ENCODE results near the gene LPP. TPM values are rescaled to one million over a fixed set of nuclear protein-coding genes. Genes with fewer than 3 reads are reported as not detected.

The LPP gene
- total RNA-seq, 4 donors from 2014 or later = 1,872 to 3,079 (median 2,300) TPM

DNA sequence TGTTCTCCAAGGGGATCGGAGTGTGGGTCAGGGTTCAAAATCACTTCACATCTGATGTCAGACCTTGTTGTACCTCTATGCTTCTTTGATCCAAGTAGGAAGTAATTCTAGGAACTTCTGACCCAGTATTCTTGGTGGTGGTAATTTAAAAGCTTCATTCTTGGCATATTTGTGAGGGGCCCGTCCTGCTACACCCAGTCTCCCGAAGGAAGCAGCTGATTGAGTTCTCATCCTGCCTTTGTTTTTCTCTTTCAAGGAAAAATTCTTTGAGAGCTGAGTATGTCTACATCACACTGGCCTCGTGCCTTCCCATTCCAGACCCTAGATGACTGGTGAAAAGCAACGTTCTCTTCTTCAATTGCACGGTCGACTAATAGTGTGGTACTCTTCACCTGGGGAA, 783.4 kb downstream of the LPP start:
- TF ChIP-seq EP300 (IDR thresholded peaks at IDR 0.05) = no peak
- no peak for TF ChIP-seq POLR2A (IDR thresholded peaks at IDR 0.05; ENCODE audit: low read depth)
- TF ChIP-seq, protein P1, sequence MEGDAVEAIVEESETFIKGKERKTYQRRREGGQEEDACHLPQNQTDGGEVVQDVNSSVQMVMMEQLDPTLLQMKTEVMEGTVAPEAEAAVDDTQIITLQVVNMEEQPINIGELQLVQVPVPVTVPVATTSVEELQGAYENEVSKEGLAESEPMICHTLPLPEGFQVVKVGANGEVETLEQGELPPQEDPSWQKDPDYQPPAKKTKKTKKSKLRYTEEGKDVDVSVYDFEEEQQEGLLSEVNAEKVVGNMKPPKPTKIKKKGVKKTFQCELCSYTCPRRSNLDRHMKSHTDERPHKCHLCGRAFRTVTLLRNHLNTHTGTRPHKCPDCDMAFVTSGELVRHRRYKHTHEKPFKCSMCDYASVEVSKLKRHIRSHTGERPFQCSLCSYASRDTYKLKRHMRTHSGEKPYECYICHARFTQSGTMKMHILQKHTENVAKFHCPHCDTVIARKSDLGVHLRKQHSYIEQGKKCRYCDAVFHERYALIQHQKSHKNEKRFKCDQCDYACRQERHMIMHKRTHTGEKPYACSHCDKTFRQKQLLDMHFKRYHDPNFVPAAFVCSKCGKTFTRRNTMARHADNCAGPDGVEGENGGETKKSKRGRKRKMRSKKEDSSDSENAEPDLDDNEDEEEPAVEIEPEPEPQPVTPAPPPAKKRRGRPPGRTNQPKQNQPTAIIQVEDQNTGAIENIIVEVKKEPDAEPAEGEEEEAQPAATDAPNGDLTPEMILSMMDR (IDR thresholded peaks at IDR 0.05) = no peak
- TF ChIP-seq POLR2AphosphoS5 (IDR thresholded peaks at IDR 0.05) = no peak
- intact Hi-C loops (cut with DNase I) = no loop called here
- no peaks in the 10 kb centered on the region for H3K27me3 ChIP-seq

DNA sequence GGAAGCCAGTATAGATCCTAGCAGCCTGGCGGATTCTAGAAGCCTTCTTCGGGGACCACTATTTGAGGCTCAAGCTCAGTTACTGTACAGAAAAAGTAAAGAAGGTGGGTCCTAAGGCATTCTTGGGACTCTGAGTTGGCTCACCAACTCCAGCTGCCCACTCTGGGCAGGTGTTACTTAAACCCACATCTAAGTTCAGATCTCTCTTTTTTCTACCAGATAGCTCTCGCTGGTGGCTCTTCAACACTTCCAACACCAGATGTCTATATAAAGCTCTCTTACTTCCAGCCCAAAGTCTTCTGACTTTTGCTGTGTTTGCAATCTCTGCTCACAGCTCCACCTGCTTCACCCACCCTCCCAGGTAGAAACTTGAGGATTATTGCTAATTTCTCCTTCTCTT, 785.0 kb downstream of the LPP start:
- intact Hi-C loops (cut with DNase I) = no loop called here
- 94% methylated on average over 3 of the region's 3 CpGs for WGBS
- H3K4me1 ChIP-seq = peaks cover 5 to 16% (median 10%) of the 10 kb centered on the region in 4 donors
- TF ChIP-seq, protein P1 (IDR thresholded peaks at IDR 0.05) = no peak
- no peak for TF ChIP-seq EP300 (IDR thresholded peaks at IDR 0.05)
- TF ChIP-seq POLR2A (IDR thresholded peaks at IDR 0.05; ENCODE audit: low read depth) = no peak
- TF ChIP-seq POLR2AphosphoS5 (IDR thresholded peaks at IDR 0.05) = no peak
- no peak overlapping the region for H3K4me3 ChIP-seq
- no peak for DNase-seq (ENCODE audit: extremely low spot score)
- H3K27ac ChIP-seq (replicated peaks in 1 of 4) = no peak overlapping the region
- H3K36me3 ChIP-seq = no peaks in the 10 kb centered on the region
- H3K27me3 ChIP-seq = no peaks in the 10 kb centered on the region
- H3K9me3 ChIP-seq = no peaks in the 10 kb centered on the region

More for the DNA sequence above, 783.4 kb downstream of the LPP start:
- no peak overlapping the region for H3K4me3 ChIP-seq
- no peaks in the 10 kb centered on the region for H3K9me3 ChIP-seq
- 88% methylated on average over 7 of the region's 7 CpGs for WGBS
- H3K27ac ChIP-seq (replicated peaks in 1 of 4) = no peak overlapping the region
- DNase-seq (ENCODE audit: extremely low spot score) = no peak
- H3K4me1 ChIP-seq = peaks cover 0 to 14% (median 7%) of the 10 kb centered on the region in 4 donors
- no peaks in the 10 kb centered on the region for H3K36me3 ChIP-seq

DNA sequence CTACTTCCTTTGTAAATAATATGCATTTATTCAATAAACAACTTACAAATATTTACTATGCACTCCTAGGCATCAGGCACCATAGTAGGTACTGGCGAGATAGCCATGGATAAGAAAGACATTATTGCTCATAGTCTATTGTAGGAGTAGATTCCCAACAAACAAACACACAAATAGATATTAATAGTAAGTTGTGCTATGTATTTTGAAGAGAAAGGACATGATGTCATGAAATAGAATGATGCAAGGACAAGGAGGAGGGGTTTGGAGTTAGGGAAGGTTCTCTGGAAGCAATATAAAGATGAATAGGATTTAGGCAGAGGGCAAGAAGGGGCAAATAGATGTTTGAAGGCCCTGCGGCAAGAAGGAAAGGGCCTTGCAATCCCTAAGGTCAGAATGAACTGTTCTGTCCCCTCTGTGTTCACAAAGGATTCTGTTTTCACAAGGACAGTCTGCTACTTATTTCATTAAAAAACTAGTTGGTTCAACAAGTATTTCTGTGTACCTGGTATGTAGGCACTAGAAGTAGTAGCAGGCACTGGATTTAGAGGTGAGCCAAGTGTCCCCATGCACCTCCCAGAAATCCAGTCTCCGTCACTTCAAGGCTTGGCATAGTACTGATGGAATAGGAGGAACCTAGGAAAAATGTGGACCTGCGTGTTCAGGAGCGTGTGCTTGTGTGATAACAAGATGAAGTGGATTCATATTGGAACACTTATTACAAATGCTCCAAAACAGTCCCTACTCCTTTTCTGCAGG, 786.0 kb downstream of the LPP start:
- no peak for TF ChIP-seq POLR2A (IDR thresholded peaks at IDR 0.05; ENCODE audit: low read depth)
- TF ChIP-seq POLR2AphosphoS5 (IDR thresholded peaks at IDR 0.05) = no peak
- TF ChIP-seq EP300 (IDR thresholded peaks at IDR 0.05) = no peak
- TF ChIP-seq, protein P1 (IDR thresholded peaks at IDR 0.05) = no peak
- Histone ChIP-seq H3K36me3 (no peaks in the 10 kb centered on the region), H3K27ac (replicated peaks in 1 of 4) (peak overlapping the region in 1 of 4 donors; percentile 34), H3K4me3 (no peak overlapping the region), H3K4me1 (peaks cover 10 to 26% (median 15%) of the 10 kb centered on the region in 4 donors), H3K27me3 (no peaks in the 10 kb centered on the region), H3K9me3 (no peaks in the 10 kb centered on the region)
- WGBS = 84% methylated on average over 5 of the region's 5 CpGs
- DNase-seq (ENCODE audit: extremely low spot score) = no peak
- intact Hi-C loops (cut with DNase I) = loop anchor here (5.0 kb wide), 1 partner anchor 33 kb away; no protein-coding TSS in a partner anchor

Small RNA genes within 50 kb of the gene (small RNA-seq; reads per million reads assigned to genes)
- gene MIR28 = 34,839 to 55,886 (median 42,720) reads per million in 3 donors
